H1 (cell line): Measurements from ENCODE around the gene RBL1. TPM values are rescaled to one million over a fixed set of nuclear protein-coding genes. Genes with fewer than 3 reads are reported as not detected.

Source experiments
- CTCF ChIA-PET: fragments of 300-600 bp; sonication (Branson Sonifier 250); formaldehyde crosslinking; loops from one replicate; lab custom pipeline; 2021; ENCODE audit not compliant: partially characterized antibody; lab: Charles Lee
- POLR2A ChIA-PET: fragments of 300-600 bp; sonication (Branson Sonifier 250); formaldehyde crosslinking; loops from one replicate; lab custom pipeline; 2021; ENCODE audit warnings: inconsistent platforms; ENCODE audit not compliant: partially characterized antibody; lab: Charles Lee
- DNase-seq, 2 experiments: peaks; one replicate each; pipeline versions ENCODE4 v3.0.0 to v3.0.0-alpha.2; 2010 to 2022; ENCODE audit warnings: low spot score in 2 of 2, low read depth in 1 of 2, mixed read lengths in 1 of 2
- FAIRE-seq: peaks from 2 replicates; lab custom pipeline; 2011; peaks lifted over from hg19 to GRCh38; lab: Jason Lieb, UNC
- H2AFZ ChIP-seq: 2 replicates; pipeline ENCODE4 v1.8.1; 2012; ENCODE audit warnings: low read length, inconsistent platforms
- H2AK5ac ChIP-seq: 2 replicates; pipeline ENCODE4 v1.6.1; 2013; ENCODE audit warnings: low read depth, low read length
- H2BK120ac ChIP-seq: replicated peaks from 2 replicates; pipeline ENCODE3; 2013; ENCODE audit warnings: low read depth, low read length, inconsistent platforms
- H2BK12ac ChIP-seq: 2 replicates; pipeline ENCODE4 v1.6.1; 2013; ENCODE audit warnings: low read depth, low read length
- H2BK15ac ChIP-seq: 2 replicates; pipeline ENCODE4 v1.6.1; 2013; ENCODE audit warnings: low read length
- H2BK20ac ChIP-seq: 2 replicates; pipeline ENCODE4 v1.6.1; 2013; ENCODE audit warnings: low read length
- H2BK5ac ChIP-seq: 2 replicates; pipeline ENCODE4 v1.6.1; 2013; ENCODE audit warnings: low read depth, low read length
- H3K14ac ChIP-seq: 2 replicates; pipeline ENCODE4 v1.6.1; 2013; ENCODE audit warnings: inconsistent platforms; ENCODE audit not compliant: insufficient read length
- H3K18ac ChIP-seq: 2 replicates; pipeline ENCODE4 v1.6.1; 2013; ENCODE audit warnings: low read length; ENCODE audit errors: extremely low read depth
- H3K23ac ChIP-seq: 2 replicates; pipeline ENCODE4 v1.6.1; 2013; ENCODE audit warnings: inconsistent platforms; ENCODE audit not compliant: insufficient read length
- H3K23me2 ChIP-seq: 2 replicates; pipeline ENCODE4 v1.6.1; 2013; ENCODE audit warnings: low read depth, low read length
- H3K27ac ChIP-seq: 2 replicates; pipeline ENCODE4 v1.6.1; 2011; ENCODE audit warnings: low read depth, low read length, inconsistent platforms
- H3K27me3 ChIP-seq, 4 experiments: replicated peaks in 1 of 4; 1 replicate in 1 of 4; 2 replicates in 3 of 4; pipeline versions ENCODE4 v1.6.1 to v1.8.1; 2011 to 2013; ENCODE audit warnings: low read length in 3 of 4, mild to moderate bottlenecking in 3 of 4, inconsistent platforms in 2 of 4, mixed read lengths in 2 of 4, moderate library complexity in 1 of 4; ENCODE audit not compliant: control insufficient read depth in 3 of 4, insufficient read depth in 3 of 4; ENCODE audit errors: extremely low read depth in 1 of 4
- H3K36me3 ChIP-seq, 4 experiments: 2 replicates each; pipeline versions ENCODE4 v1.6.1 to v1.8.1; 2011 to 2013; ENCODE audit warnings: mild to moderate bottlenecking in 4 of 4, low read length in 3 of 4, moderate library complexity in 2 of 4, control low read depth in 1 of 4, inconsistent platforms in 1 of 4; ENCODE audit not compliant: insufficient read depth in 4 of 4, control insufficient read depth in 2 of 4
- H3K4ac ChIP-seq: replicated peaks from 2 replicates; pipeline ENCODE3; 2013; ENCODE audit warnings: low read length, low read depth, mixed read lengths, inconsistent platforms; ENCODE audit not compliant: insufficient read length
- H3K4me1 ChIP-seq, 4 experiments: replicated peaks in 1 of 4; 1 replicate in 1 of 4; 2 replicates in 3 of 4; pipeline versions ENCODE4 v1.6.1 to v1.8.1; 2011 to 2013; ENCODE audit warnings: low read length in 3 of 4, inconsistent platforms in 2 of 4, mixed read lengths in 1 of 4; ENCODE audit not compliant: insufficient read depth in 4 of 4, control insufficient read depth in 3 of 4
- H3K4me2 ChIP-seq, 2 experiments: 2 replicates each; pipeline versions ENCODE4 v1.6.1 to v1.8.1; 2011 to 2013; ENCODE audit warnings: low read depth in 2 of 2, low read length in 2 of 2, control low read depth in 1 of 2, inconsistent platforms in 1 of 2, mild to moderate bottlenecking in 1 of 2; ENCODE audit not compliant: insufficient read depth in 1 of 2
- H3K4me3 ChIP-seq, 4 experiments: fragments of 200-600, 300-600 bp in 1 of 4; sonication (generic), shearing (Covaris generic), sonication (Bioruptor Twin) in 1 of 4; 2 replicates each; pipeline versions ENCODE4 v1.5.1 to v1.8.1; 2011 to 2016; ENCODE audit warnings: low read length in 4 of 4, low read depth in 3 of 4, control low read depth in 2 of 4, inconsistent platforms in 2 of 4, mild to moderate bottlenecking in 2 of 4, mixed read lengths in 1 of 4, moderate library complexity in 1 of 4; ENCODE audit not compliant: insufficient read depth in 2 of 4; ENCODE audit errors: extremely low read depth in 1 of 4
- H3K56ac ChIP-seq: replicated peaks from 2 replicates; pipeline ENCODE3; 2013; ENCODE audit warnings: low read depth, mild to moderate bottlenecking, mixed read lengths, low read length, inconsistent platforms; ENCODE audit not compliant: insufficient read length
- H3K79me1 ChIP-seq: 2 replicates; pipeline ENCODE4 v1.6.1; 2013; ENCODE audit warnings: low read depth, low read length, control low read depth
- H3K79me2 ChIP-seq, 2 experiments: 2 replicates each; pipeline versions ENCODE4 v1.6.1 to v1.8.1; 2012 to 2013; ENCODE audit warnings: low read length in 2 of 2, mild to moderate bottlenecking in 2 of 2, inconsistent platforms in 1 of 2; ENCODE audit not compliant: insufficient read depth in 2 of 2, control insufficient read depth in 1 of 2
- H3K9ac ChIP-seq, 4 experiments: replicated peaks in 1 of 4; 1 replicate in 1 of 4; 2 replicates in 3 of 4; pipeline versions ENCODE4 v1.6.1 to v1.8.1; 2011 to 2013; ENCODE audit warnings: low read depth in 3 of 4, low read length in 3 of 4, control low read depth in 2 of 4, mild to moderate bottlenecking in 2 of 4, moderate library complexity in 2 of 4, inconsistent platforms in 1 of 4; ENCODE audit errors: extremely low read depth in 1 of 4
- H3K9me3 ChIP-seq, 2 experiments: 2 replicates each; pipeline versions ENCODE4 v1.6.1 to v1.8.1; 2012 to 2013; ENCODE audit warnings: mild to moderate bottlenecking in 2 of 2, moderate library complexity in 2 of 2, control low read depth in 1 of 2, inconsistent platforms in 1 of 2, low read depth in 1 of 2, low read length in 1 of 2, mixed read lengths in 1 of 2; ENCODE audit not compliant: insufficient read depth in 2 of 2
- H4K20me1 ChIP-seq, 2 experiments: replicated peaks in 1 of 2; 2 replicates each; pipeline versions ENCODE3 to v1.8.1; 2011 to 2013; ENCODE audit warnings: inconsistent platforms in 2 of 2, low read length in 2 of 2, mild to moderate bottlenecking in 1 of 2; ENCODE audit not compliant: insufficient read depth in 2 of 2, control insufficient read depth in 1 of 2
- H4K5ac ChIP-seq: 2 replicates; pipeline ENCODE4 v1.6.1; 2013; ENCODE audit warnings: low read length, low read depth, mixed read lengths, inconsistent platforms; ENCODE audit not compliant: insufficient read length
- H4K8ac ChIP-seq: 2 replicates; pipeline ENCODE4 v1.8.0; 2013; ENCODE audit warnings: mild to moderate bottlenecking, moderate library complexity, low read length, inconsistent platforms; ENCODE audit not compliant: insufficient read depth; ENCODE audit errors: extremely low read depth
- H4K91ac ChIP-seq: replicated peaks from 2 replicates; pipeline ENCODE3; 2013; ENCODE audit warnings: low read length, mixed read lengths, inconsistent platforms; ENCODE audit not compliant: insufficient read length
- CTCF ChIP-seq, 3 experiments: IDR thresholded peaks; 1 replicate in 2 of 3; 2 replicates in 1 of 3; pipeline versions ENCODE4 v1.5.1 to v1.6.1; 2011; ENCODE audit warnings: low read length in 3 of 3, mild to moderate bottlenecking in 3 of 3, inconsistent platforms in 2 of 3, low read depth in 1 of 3, moderate library complexity in 1 of 3; ENCODE audit not compliant: insufficient read depth in 1 of 3; ENCODE audit errors: control extremely low read depth in 1 of 3
- RAD21 ChIP-seq, 2 experiments: IDR thresholded peaks in 1 of 2; conservative IDR thresholded peaks in 1 of 2; 2 replicates each; pipeline ENCODE4 v1.6.1; 2011; ENCODE audit warnings: low read depth in 2 of 2, low read length in 2 of 2, improper control_type of control experiment in 1 of 2, inconsistent platforms in 1 of 2, mild to moderate bottlenecking in 1 of 2, moderate library complexity in 1 of 2
- TEAD4 ChIP-seq: IDR thresholded peaks from 2 replicates; pipeline ENCODE4 v1.6.1; 2012; ENCODE audit warnings: low read depth, low read length, inconsistent platforms, mixed read lengths
- WGBS, 2 experiments: shearing (Covaris generic) in 1 of 2; methylation state at CpG; one replicate each; pipeline versions ENCODE4 v1.1.6 to v1.1.7; 2013 to 2015; ENCODE audit warnings: low lambda C conversion rate in 2 of 2, mixed read lengths in 2 of 2, inconsistent platforms in 1 of 2, low coverage in 1 of 2, missing lambda C conversion rate in 1 of 2; ENCODE audit not compliant: insufficient replicate concordance in 2 of 2, insufficient coverage in 1 of 2, insufficient read length in 1 of 2; ENCODE audit errors: extremely low coverage in 1 of 2, missing lambda C conversion rate in 1 of 2; 5-methylcytosine and 5-hydroxymethylcytosine counted together
- polyA plus RNA-seq, 7 experiments: library from polyadenylated mRNA; depleted of rRNA in 3 of 7; stranded (reverse) in 5 of 7; unstranded in 2 of 7; fragments of >200 nt in 5 of 7; fragments of 200-250 nt in 2 of 7; gene quantifications; 1 replicate in 5 of 7; 2 replicates in 1 of 7; 4 replicates in 1 of 7; pipeline versions ENCODE4 v1.2.1 to v1.2.3, GENCODE V29; 2011 to 2013; ENCODE audit warnings: missing spikeins in 2 of 7, mixed read lengths in 2 of 7
- total RNA-seq: library from RNA; stranded (reverse); fragmentation: NEBNext Ultra II Directional; extraction: Animal tissue kit (Norgen Biotek cat#: 25700); gene quantifications from 2 replicates; pipeline ENCODE4 v1.2.1, GENCODE V29; 2021

Gene RBL1
- total and polyA plus RNA-seq, 2 of the 8 experiments (the other 6 are each of a cell fraction or from before 2014, with no cell fraction given): 3.2 to 12.3 TPM

- no peak overlapping the region for H3K4me2 ChIP-seq
- H3K56ac ChIP-seq: no peak overlapping the region
- no peaks in the 10 kb centered on the region for H3K4me1 ChIP-seq
- H2BK120ac ChIP-seq: no peak overlapping the region
- no peak overlapping the region for H2BK5ac ChIP-seq
- H3K14ac ChIP-seq: no peak overlapping the region
- no peak overlapping the region for H3K4ac ChIP-seq
- H4K91ac ChIP-seq: no peak overlapping the region
- H2BK20ac ChIP-seq: no peak overlapping the region
- DNase-seq: no peak
- H2BK15ac ChIP-seq: no peak overlapping the region
- H3K27me3 ChIP-seq: no peaks in the 10 kb centered on the region
- peaks cover 2 to 5% of the 10 kb centered on the region in 2 experiments; a peak in 2 of 4 replicates for H3K9me3 ChIP-seq
- no peak for FAIRE-seq
- no peaks in the 10 kb centered on the region for H3K79me1 ChIP-seq
- peak overlapping the region; percentile 5; the same call in 1 of the 2 replicates for H2AFZ ChIP-seq
- ChIA-PET POLR2A (interaction anchor here (1.3 to 3.2 kb wide), 3 partner anchors 23 to 58 kb away, joined by 3 to 10 read pairs (median 4); partner anchors contain the start of gene RPN2), CTCF (interaction anchor here (1.1 to 1.8 kb wide), 2 partner anchors 39 to 72 kb away, joined by 3 to 6 read pairs; no protein-coding TSS in a partner anchor)
- no peak overlapping the region for H4K5ac ChIP-seq
- no peaks in the 10 kb centered on the region for H3K23me2 ChIP-seq
- H2AK5ac ChIP-seq: no peak overlapping the region
- H2BK12ac ChIP-seq: no peak overlapping the region
- H3K27ac ChIP-seq: no peak overlapping the region
- no peaks in the 10 kb centered on the region for H3K36me3 ChIP-seq
- no peaks in the 10 kb centered on the region for H3K79me2 ChIP-seq
- 95% methylated on average over 4 of the region's 4 CpGs; no CpG with 5 or more reads in 1 of the 2 experiments for WGBS, 2 experiments
- H3K18ac ChIP-seq: no peak overlapping the region
- no peak overlapping the region for H3K23ac ChIP-seq
- H4K20me1 ChIP-seq: no peaks in the 10 kb centered on the region
- no peak overlapping the region for H4K8ac ChIP-seq
- H3K4me3 ChIP-seq: no peak overlapping the region
- H3K9ac ChIP-seq: no peak overlapping the region
- TF ChIP-seq TEAD4 (no peak), RAD21 (IDR thresholded peaks at IDR 0.05 in 1 of 2, conservative IDR thresholded peaks at IDR 0.05 in 1 of 2; ENCODE audit: low read depth in 2 of 2, low read length in 2 of 2) (no peak), CTCF (IDR thresholded peaks at IDR 0.05; ENCODE audit: control extremely low read depth in 1 of 3, insufficient read depth in 1 of 3, low read depth in 1 of 3, low read length in 3 of 3) (no peak)
Measured at GRCh38 chr20:37120497-37120896, 24.7 kb upstream of the RBL1 start.
